Measurements from ENCODE around the gene RGS9. TPM values are rescaled to one million over a fixed set of nuclear protein-coding genes. Genes with fewer than 3 reads are reported as not detected.
A peak's percentile ranks its signal among the peaks of the same experiment; 100 is the strongest.

Gene RGS9
- total RNA-seq, 1 experiment from 2014 or later = 1.8 TPM

DNA sequence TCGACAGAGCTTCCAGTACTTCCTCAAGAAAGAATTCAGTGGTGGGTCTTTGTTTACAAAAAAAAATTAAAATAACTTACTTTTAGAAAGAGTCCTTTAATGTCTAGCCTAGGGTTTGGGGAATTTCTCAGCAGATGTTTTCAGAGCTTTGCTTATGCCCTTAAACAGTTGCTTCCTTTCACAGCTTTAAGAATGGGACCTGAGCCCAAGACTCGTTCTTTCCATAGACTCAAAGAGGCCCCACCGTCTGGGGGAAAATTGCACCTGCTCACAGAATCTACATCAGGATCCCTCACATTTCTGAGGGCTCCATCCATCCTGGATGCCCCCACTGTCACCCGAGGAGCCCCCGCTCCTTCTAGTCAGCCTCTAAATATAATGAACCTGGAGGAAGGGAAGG, 60.0 kb downstream of the RGS9 start:
- ChIA-PET CTCF (interaction anchor here (0.7 kb wide), 1 partner anchor 1959 kb away, joined by 3 read pairs; no protein-coding TSS in a partner anchor), POLR2A (ENCODE audit: low non-redundant PET) (no interaction called here)
- BruUV-seq (replicated peaks) = no TSS peak
- intact Hi-C loops (cut with micrococcal nuclease; ENCODE audit: unreplicated experiment) = loop anchor here (5.0 to 10.0 kb wide), 2 partner anchors 60 to 232 kb away; partner anchors contain the start of gene RGS9
- H3K36me3 ChIP-seq (ENCODE audit: insufficient read depth, low read length, poor library complexity, severe bottlenecking) = no peaks in the 10 kb centered on the region
- H3K4me3 ChIP-seq (ENCODE audit: low read depth, low read length, poor library complexity, severe bottlenecking) = no peak overlapping the region
- no peaks in the 10 kb centered on the region for H3K27me3 ChIP-seq (replicated peaks; ENCODE audit: insufficient read depth, low read depth, low read length, poor library complexity)
- no peaks in the 10 kb centered on the region for H3K9me3 ChIP-seq (ENCODE audit: low read depth, low read length, poor library complexity, severe bottlenecking)
- no peak for TF ChIP-seq EZH2 (IDR thresholded peaks at IDR 0.05; ENCODE audit: borderline replicate concordance, low read depth, low read length, poor library complexity, severe bottlenecking)
- TF ChIP-seq, protein P1, sequence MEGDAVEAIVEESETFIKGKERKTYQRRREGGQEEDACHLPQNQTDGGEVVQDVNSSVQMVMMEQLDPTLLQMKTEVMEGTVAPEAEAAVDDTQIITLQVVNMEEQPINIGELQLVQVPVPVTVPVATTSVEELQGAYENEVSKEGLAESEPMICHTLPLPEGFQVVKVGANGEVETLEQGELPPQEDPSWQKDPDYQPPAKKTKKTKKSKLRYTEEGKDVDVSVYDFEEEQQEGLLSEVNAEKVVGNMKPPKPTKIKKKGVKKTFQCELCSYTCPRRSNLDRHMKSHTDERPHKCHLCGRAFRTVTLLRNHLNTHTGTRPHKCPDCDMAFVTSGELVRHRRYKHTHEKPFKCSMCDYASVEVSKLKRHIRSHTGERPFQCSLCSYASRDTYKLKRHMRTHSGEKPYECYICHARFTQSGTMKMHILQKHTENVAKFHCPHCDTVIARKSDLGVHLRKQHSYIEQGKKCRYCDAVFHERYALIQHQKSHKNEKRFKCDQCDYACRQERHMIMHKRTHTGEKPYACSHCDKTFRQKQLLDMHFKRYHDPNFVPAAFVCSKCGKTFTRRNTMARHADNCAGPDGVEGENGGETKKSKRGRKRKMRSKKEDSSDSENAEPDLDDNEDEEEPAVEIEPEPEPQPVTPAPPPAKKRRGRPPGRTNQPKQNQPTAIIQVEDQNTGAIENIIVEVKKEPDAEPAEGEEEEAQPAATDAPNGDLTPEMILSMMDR (conservative IDR thresholded peaks at IDR 0.05; ENCODE audit: low read depth, low read length) = no peak
- H3K4me1 ChIP-seq (ENCODE audit: insufficient read depth, low read length, poor library complexity, severe bottlenecking) = no peaks in the 10 kb centered on the region
- no peak overlapping the region for H3K27ac ChIP-seq (ENCODE audit: low read depth, low read length, poor library complexity, severe bottlenecking)
- DNase-seq (ENCODE audit: low spot score) = no peak

DNA sequence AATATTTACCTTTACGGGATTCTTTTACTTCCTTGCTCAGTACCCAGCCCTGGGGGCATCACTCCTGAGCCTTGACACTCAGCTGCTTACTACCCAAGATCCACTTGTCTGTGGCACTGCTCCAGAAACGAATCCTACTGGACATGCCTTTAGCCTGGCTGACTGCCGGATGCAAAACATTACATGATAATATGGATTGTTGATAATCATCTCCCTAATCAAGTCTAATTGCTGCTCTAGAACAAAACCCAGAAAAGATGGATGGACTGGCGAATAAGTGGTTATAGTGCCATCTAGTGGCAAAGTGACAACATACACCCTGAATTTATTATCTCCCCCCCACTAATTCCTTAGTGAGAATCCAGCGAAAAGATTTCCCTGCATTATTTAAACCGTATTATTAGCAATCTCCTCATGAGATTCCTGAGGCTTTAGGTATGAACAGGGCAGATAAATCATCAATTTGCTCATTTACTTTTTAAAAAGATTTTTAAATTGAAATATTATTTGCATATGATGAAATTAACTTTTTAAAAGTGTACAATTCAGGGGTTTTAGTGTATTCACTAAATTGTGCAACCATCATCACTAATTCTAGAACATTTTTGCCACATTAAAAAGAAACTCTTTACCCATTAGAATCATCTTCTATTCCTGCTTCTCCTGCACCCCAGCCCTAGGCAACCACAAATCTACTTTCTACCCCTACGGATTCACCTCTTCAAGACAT, 61.6 kb downstream of the RGS9 start:
- no peak overlapping the region for H3K27ac ChIP-seq (ENCODE audit: low read depth, low read length, poor library complexity, severe bottlenecking)
- H3K4me1 ChIP-seq (ENCODE audit: insufficient read depth, low read length, poor library complexity, severe bottlenecking) = no peaks in the 10 kb centered on the region
- no peaks in the 10 kb centered on the region for H3K9me3 ChIP-seq (ENCODE audit: low read depth, low read length, poor library complexity, severe bottlenecking)
- no peaks in the 10 kb centered on the region for H3K27me3 ChIP-seq (replicated peaks; ENCODE audit: insufficient read depth, low read depth, low read length, poor library complexity)
- ChIA-PET CTCF (no interaction called here), POLR2A (ENCODE audit: low non-redundant PET) (no interaction called here)
- H3K4me3 ChIP-seq (ENCODE audit: low read depth, low read length, poor library complexity, severe bottlenecking) = no peak overlapping the region
- intact Hi-C loops (cut with micrococcal nuclease; ENCODE audit: unreplicated experiment) = loop anchor here (5.0 to 10.0 kb wide), 2 partner anchors 62 to 234 kb away; partner anchors contain the start of gene RGS9
- no peak for TF ChIP-seq EZH2 (IDR thresholded peaks at IDR 0.05; ENCODE audit: borderline replicate concordance, low read depth, low read length, poor library complexity, severe bottlenecking)
- TF ChIP-seq, protein P1 (conservative IDR thresholded peaks at IDR 0.05; ENCODE audit: low read depth, low read length) = peak; percentile 80
- H3K36me3 ChIP-seq (ENCODE audit: insufficient read depth, low read length, poor library complexity, severe bottlenecking) = no peaks in the 10 kb centered on the region
- no TSS peak for BruUV-seq (replicated peaks)
- DNase-seq (ENCODE audit: low spot score) = peak; percentile 73

DNA sequence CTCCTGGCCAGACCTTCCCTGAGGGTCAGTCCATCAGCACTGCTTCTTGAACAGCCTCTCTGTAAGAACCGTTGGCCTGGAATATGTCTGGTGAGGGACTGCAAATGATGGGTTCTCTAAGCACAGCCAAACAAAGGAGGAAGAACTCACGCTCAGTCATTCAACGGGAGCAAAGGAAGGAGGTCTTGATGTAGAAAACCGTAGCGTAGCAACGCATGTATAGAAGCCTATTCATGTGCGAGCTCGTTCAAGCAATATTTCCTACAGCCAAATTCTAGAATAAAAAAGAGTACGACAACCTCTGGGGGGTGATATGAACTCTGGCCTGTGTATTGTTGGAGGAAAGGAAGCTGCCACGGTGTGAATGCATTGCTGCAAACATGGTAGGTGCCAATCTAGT, 64.2 kb downstream of the RGS9 start:
- Histone ChIP-seq H3K4me1 (ENCODE audit: insufficient read depth, low read length, poor library complexity, severe bottlenecking) (no peaks in the 10 kb centered on the region), H3K36me3 (ENCODE audit: insufficient read depth, low read length, poor library complexity, severe bottlenecking) (no peaks in the 10 kb centered on the region), H3K27ac (ENCODE audit: low read depth, low read length, poor library complexity, severe bottlenecking) (no peak overlapping the region), H3K4me3 (ENCODE audit: low read depth, low read length, poor library complexity, severe bottlenecking) (no peak overlapping the region), H3K9me3 (ENCODE audit: low read depth, low read length, poor library complexity, severe bottlenecking) (no peaks in the 10 kb centered on the region), H3K27me3 (replicated peaks; ENCODE audit: insufficient read depth, low read depth, low read length, poor library complexity) (peaks cover 6% of the 10 kb centered on the region)
- BruUV-seq (replicated peaks) = no TSS peak
- no peak for TF ChIP-seq EZH2 (IDR thresholded peaks at IDR 0.05; ENCODE audit: borderline replicate concordance, low read depth, low read length, poor library complexity, severe bottlenecking)
- TF ChIP-seq, protein P1 (conservative IDR thresholded peaks at IDR 0.05; ENCODE audit: low read depth, low read length) = no peak
- intact Hi-C loops (cut with micrococcal nuclease; ENCODE audit: unreplicated experiment) = loop anchor here (10.0 kb wide), 1 partner anchor 777 kb away; no protein-coding TSS in a partner anchor
- CTCF ChIA-PET = no interaction called here
- DNase-seq (ENCODE audit: low spot score) = no peak
- POLR2A ChIA-PET (ENCODE audit: low non-redundant PET) = no interaction called here
